Measurements from ENCODE around the gene PLK3. TPM values are rescaled to one million over a fixed set of nuclear protein-coding genes. Genes with fewer than 3 reads are reported as not detected.

The PLK3 gene
- total and polyA plus RNA-seq, 8 donors, result 8.1 to 47.2 (median 13.1) TPM

GRCh38 chr1:44806025-44806703 is 6.0 kb downstream of the PLK3 start:
- intact Hi-C loops (cut with DNase I), result no loop called here
- Histone ChIP-seq H3K27me3 (no peaks in the 10 kb centered on the region), H3K9me3 (no peaks in the 10 kb centered on the region), H3K36me3 (peaks cover 0 to 51% of the 10 kb centered on the region in 2 donors), H3K27ac (peak overlapping the region; percentile 97 to 99), H3K4me3 (peak overlapping the region in 1 of 2 donors; percentile 16), H3K4me1 (peaks cover 43 to 95% of the 10 kb centered on the region in 2 donors)
- DNase-seq, result peak in 2 of 4 donors; percentile 34 to 81
- no peak for TF ChIP-seq CTCF (IDR thresholded peaks at IDR 0.05)
- ATAC-seq, result no peak

- Histone ChIP-seq H3K9me3 (no peaks in the 10 kb centered on the region), H3K27ac (peak within 1 kb of the TSS; percentile 97 to 99), H3K4me3 (peak within 1 kb of the TSS in 1 of 2 donors; percentile 25), H3K36me3 (peaks cover 0 to 51% of the 10 kb centered on the region in 2 donors), H3K27me3 (no peaks in the 10 kb centered on the region), H3K4me1 (peaks cover 43 to 100% of the 10 kb centered on the region in 2 donors)
- intact Hi-C loops (cut with DNase I), result no loop called here
- DNase-seq, result no peak
- TF ChIP-seq CTCF (IDR thresholded peaks at IDR 0.05), result no peak
- no peak for ATAC-seq
Observed at GRCh38 chr1:44806704-44807363, 6.7 kb downstream of the PLK3 start, which contains the start of gene DYNLT4. DYNLT4 (minus strand) TSS chr1:44807351; CDS start chr1:44806668, 683 bp downstream.

- Histone ChIP-seq H3K4me3 (peak overlapping the region in 1 of 2 donors; percentile 25), H3K27ac (peak overlapping the region; percentile 97 to 99), H3K27me3 (no peaks in the 10 kb centered on the region), H3K36me3 (peaks cover 0 to 45% of the 10 kb centered on the region in 2 donors), H3K4me1 (peaks cover 41 to 100% of the 10 kb centered on the region in 2 donors), H3K9me3 (no peaks in the 10 kb centered on the region)
- DNase-seq, result peak; percentile 82 to 99 (median 96)
- peak; percentile 83 for ATAC-seq
- intact Hi-C loops (cut with DNase I), result no loop called here
- no peak for TF ChIP-seq CTCF (IDR thresholded peaks at IDR 0.05)
Observed at GRCh38 chr1:44807364-44808062, 7.3 kb downstream of the PLK3 start.

- Histone ChIP-seq H3K27me3 (no peaks in the 10 kb centered on the region), H3K36me3 (peaks cover 0 to 42% of the 10 kb centered on the region in 2 donors), H3K4me3 (peak within 1 kb of the TSS; percentile 2 to 25), H3K4me1 (peaks cover 45 to 99% of the 10 kb centered on the region in 2 donors), H3K9me3 (no peaks in the 10 kb centered on the region), H3K27ac (peak within 1 kb of the TSS; percentile 97 to 99)
- no peak for TF ChIP-seq CTCF (IDR thresholded peaks at IDR 0.05)
- ATAC-seq, result peak; percentile 28
- intact Hi-C loops (cut with DNase I), result no loop called here
- DNase-seq, result peak; percentile 86 to 93 (median 88)
Observed at GRCh38 chr1:44808063-44808937, 8.1 kb downstream of the PLK3 start, which contains the start of gene BTBD19. BTBD19 (plus strand) TSS chr1:44808523; CDS start chr1:44808821, 298 bp downstream.
